HL-60/S4 treated with phorbol 12-myristate 13-acetate at 8.2 ng/mL for 4 days and 3 days (cell line): ENCODE data around the gene INPP5K.

Experiments used
- in situ Hi-C: fragments of 300-500 bp; cut with MboI; formaldehyde crosslinking; loops from 2 replicates; pipeline ENCODE4 v1.15.0; 2022; ENCODE audit warnings: low sequenced_read_pairs

The INPP5K gene

DNA sequence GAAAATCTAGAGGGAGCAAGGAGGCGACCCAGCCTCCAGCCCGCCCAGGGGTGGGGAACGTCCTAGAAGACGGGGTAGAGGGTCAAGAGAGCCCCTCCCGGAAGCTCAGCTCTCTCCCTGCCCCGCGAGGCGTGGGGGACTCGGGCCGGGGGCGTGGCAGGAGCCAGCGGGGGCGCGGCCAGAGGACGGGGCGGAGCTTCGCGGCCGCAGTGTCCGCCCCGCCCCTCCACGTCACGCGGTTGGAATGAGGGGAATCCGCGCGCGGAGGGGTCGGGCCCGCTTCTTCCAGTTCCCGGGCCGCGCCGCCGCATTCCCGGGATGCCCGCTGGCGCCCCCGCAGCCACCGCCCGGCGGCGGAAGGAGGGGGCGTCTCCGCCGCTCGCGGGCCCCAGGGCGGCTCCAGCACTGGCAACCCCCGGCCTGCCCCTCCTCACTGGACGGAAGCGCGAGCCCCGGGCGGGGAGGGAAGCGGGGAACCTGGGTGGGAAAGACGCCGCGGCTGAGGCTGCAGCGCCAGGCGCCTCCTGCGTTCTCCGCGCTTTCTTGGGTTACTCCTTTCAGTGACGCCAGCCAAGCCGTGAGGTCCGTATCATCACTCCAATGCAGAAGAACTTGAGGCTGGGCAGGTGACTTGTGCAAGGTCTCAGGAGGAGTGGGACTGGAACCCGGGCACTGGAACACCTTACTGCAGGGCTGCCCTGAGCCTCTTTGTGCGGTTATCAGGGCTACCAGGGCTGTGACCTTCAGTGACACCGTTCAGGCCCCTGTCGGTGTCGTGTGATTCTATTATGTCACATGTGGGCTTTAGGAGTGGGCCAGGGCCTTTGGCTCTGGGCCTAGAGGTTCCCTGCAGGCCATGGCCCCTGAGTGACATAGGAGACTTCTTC lies 28.2 kb downstream of the INPP5K start:
- in situ Hi-C loops, result no loop called here

DNA sequence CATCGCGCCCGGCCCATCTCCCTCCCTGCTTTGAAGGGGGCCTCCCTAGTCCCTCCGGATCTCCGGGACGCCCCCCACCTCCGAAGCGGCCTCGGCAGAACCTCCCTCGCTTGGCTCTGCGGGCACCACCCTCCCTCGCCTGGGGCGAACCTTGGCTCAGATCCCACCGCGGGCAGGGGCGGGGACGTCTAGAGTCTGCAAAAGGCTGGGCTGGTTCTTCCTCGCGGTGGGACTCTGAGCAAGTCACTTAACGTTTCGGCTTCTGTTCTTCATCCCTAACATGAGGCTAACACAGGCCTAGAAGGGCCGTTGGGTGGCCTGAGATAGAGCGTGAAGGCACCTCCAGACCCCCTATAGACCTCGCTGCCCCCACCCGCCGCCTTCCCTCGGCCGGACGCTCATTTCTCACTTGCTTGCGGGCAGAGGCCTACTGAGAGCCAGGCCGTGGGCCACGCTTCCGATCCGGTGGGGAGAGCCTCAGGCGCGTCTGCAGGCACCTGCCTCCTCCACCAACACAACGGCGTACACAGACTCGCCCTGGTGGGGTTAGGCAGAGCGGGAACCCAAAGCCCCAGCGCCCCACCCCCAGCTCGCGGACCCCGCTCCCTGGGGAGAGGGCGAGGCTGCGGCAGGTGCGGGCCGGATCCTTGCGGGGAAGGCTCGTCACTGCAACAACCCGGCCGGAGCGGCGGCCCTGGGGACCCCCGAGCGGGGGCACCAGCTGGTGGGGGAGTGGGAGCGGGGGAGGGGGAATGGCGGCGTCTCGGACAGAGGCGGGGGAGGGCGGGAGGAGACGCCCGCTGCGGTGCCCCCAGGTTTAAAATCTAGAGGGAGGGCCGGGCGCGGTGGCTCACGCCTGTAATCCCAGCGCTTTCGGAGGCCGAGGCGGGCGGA lies 29.4 kb downstream of the INPP5K start:
- in situ Hi-C loops, result no loop called here

DNA sequence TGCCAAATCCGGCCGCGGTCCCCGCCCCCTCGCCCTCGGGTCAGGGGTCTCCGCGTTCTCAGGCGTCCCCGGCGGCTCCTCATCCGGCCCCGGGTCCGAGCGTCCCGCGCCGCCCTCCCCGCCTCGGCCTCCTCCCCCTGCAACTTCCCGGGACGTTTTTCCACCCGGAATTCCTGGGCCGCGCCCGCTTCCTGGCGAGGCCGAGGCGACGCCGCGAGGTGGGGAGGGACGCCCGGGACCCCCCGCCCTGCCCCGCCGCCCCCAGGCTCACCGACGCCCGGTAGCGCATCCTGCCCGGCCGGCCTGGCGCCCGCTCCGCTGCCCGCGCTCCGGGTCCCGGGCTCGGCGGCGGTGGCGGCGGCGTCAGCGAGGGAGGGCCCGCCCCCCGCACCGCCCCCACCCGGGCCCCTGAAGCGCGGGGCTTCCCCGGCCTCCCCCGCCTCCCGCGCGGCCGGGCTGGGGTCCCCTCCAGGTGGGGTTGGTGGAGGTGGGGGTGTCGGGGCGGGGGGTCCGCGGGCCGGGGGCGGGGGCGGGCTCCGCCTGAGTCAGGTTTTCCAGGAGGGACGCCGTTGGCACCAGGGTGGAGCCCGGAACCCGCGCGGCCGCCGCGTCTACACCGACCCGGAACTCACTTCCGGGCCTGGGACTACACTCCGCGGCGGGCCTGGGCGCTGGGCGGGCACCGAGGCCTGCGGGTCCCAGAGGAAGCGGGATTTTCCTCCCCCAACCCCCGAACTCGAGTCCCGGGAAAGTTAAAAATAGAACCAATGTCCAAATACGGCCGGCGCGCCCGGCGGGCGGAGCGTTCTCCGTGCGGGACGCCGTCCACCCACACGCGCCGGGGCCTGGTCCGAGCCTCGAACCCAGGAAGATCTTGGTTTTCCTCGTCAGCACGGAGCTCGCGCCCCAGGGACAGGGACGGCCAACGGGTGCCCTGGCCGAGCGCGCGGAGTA lies 30.7 kb downstream of the INPP5K start:
- in situ Hi-C loops, result no loop called here

DNA sequence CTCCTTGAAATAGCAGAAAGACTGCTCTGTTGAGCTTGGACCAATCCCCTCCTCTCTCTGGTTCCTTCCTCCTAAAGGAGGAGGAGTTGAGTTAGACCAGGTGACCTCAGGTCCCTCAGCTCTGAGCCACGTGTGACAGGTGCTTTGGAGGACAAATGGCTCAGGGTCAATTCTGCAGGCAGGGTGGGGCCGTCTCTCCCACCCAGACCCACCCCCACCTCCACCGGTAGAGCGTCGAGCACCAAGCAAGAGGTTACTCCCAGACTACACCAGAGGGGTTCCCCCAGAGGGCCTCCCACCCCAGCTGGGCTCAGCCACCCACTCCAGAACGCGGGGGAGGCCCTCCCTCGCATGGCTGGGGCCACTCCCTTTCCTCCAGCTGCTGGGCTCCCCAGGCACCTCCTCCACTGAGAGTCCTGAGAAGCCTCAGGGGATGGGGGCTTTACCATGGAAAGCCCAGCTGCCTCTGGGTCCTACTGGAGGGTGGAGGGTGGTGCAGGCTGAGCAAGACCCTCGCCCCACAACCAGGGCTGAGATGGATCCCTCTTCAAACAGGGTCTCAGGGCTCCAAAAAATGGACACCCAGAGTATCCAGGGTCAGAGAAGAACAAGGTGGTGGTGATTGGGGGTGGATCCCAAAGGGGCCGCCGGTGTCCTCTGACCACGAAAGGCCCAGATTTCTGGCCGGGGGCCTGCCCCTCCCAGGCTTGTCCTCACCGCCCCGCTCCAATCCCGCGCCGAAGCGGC lies 31.6 kb downstream of the INPP5K start:
- in situ Hi-C loops, result no loop called here

DNA sequence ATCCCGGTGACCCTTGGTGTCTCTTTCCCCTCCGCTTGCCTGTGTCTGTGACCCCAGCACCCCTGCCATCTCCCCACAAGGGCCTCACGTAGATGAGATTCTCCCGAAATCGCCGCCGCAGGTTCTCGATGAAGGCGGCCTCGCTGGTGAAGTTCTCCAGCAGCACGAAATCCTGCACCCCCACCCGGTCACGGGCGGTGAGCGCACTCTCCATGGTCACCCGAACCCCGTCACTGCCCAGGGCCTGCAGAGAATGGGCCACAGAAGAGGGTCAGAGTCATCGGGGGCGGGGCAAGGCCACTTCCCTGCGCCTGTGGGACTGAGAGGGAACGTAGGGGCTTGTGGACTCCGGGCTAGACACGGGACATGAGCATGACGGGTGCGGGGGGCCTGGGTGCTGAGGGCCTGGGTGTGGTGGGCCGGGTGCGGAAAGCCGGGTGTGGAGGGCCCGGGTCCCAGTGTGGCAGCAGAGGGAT lies 32.3 kb downstream of the INPP5K start:
- in situ Hi-C loops, result no loop called here

DNA sequence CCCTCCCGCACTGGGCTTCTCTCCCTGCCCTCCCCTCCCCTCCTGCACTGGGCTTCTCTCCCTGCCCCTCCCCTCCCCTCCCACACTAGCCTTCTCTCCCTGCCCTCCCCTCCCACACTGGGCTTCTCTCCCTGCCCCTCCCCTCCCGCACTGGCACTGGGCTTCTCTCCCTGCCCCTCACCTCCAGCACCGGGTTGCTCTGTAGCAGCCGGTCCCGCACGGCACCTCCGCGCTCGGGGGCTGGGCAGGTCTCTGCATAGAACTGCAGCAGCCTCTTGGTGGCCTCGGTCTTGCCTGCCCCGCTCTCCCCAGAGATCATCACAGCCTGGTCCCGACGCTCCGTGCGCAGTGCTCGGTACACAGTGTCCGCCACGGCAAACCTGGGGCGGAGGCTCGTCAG lies 33.7 kb downstream of the INPP5K start:
- in situ Hi-C loops, result no loop called here

DNA sequence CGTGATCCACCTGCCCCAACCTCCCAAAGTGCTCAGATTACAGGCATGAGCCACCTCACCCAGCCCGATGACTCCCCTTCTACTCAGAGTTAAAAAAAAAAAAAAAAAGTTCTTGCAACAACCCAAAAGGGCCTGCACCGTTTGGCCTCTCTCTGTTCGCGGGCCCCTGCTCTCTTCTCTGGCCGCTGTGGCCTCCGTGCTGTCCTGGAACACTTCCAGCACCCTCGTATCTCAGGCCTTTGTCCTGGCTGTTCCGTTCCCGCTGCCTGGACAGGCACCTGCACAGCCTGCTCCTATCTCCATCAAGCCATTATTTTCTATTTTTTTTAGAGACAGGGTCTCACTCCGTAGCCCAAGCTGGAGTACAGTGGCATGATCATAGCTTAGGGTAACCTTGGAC lies 34.7 kb downstream of the INPP5K start:
- in situ Hi-C loops, result no loop called here

DNA sequence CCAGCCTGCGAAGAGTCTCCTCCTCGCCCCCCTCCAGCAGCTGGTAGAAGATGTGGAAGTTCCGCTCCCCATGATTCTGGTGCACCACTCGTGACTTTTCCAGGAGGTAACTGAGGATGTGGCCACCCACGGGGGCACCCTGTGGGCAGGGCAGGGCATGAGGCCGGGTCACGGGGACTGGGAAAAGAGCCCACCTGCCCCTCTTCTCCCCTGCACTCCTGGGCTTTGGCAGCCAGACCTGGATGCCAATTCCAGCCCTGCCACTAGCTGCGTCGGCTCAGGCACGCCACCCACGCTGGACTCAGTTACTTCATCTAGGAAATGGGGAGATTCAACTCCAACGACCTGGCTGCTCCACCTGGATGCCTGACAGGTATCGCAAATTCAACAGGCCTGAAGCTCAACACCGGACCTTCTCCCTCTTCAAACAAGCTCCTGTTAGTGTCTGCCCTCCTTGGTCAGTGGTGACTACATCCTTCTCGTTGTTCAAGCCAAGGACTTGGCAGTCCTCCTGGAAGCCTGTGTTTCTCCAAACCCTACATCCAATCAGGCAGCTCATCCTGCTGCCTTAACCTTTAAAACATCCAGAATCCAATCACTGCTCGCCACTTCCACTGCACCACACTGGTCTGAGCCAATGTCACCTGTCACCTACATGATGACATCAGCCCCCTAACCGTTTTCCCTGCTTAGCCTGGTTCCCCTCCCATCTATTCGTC lies 35.5 kb downstream of the INPP5K start:
- in situ Hi-C loops, result no loop called here

DNA sequence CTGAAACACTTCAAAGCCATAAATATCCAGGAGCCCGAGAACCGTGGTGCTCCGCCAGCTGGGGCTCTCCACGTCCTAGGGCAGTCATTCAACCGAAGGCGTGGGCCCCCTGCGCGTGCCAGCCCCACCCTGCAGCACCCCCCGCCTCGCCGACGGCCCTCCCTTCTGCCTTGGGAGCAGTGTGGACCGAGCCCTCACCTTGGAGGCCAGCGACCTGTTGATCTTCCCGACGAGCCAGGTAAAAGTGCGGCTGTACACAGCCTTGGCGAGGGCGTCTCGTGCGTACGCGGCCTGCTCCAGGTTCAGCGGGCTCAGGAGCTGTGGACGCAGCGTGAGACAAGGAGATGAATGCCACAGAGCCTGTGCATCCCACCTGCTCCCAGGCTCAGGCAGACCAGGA lies 38.0 kb downstream of the INPP5K start:
- in situ Hi-C loops, result no loop called here

DNA sequence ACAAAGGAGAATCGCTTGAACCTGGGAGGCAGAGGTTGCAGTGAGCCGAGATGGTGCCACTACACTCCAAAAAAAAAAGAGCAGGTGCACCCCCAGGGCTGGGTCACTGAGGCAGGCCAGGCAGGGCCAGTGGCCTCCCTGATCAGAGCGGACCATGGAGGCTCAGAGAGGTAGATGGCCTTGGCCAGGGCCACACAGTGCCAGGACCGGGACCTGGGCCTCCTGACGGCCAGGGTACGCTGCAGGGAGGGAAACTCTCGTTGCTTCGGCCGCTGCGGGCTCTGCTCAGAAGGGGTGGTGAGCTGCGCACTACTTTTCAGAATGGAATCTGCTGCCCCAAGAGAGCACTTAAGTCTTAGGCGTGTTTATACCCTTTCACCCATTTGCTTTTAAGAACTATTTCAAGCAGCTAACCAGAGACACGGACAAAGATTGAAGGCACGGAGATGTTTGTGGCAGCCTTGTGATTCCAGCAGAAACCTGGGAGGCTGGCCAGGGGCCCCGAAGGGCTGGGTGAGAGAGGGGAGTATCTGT lies 41.0 kb downstream of the INPP5K start:
- in situ Hi-C loops, result no loop called here

DNA sequence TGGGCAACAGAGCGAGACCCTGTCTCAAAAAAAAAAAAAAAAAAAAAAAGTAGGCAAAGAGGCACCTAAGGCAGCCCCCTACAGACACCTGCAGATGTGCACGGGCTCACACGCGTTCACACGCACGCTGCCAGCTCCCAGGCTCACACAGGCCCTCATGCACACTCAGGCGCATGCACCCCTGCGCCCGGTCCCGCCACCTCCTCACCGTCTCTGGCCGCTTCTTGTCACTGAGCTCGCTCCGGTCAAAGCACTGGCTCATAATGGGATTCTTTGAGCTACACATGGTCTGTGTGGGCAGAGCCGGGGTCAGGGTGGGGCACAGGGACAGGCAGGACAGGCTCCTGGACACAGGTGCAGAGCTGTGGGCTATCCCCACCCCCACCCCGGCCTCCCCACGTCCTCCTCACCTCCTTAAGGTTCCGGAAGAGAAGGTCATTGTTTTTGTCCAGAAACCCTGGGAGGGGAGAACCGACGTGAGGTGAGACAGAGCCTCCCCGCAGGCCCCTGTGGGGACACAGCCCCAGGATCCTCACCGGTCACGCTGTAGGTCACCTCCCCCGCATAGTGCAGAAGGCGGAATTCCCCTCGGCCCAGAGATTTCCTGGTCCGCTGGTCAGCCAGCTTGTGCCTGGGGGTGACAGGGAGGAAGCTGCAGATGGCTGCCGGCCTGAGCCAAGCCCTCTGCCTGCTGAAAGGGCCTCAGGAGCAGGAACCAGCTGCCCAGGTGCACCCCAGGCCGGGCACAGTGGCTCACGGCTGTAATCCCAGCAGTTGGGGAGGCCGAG lies 41.8 kb downstream of the INPP5K start:
- in situ Hi-C loops, result no loop called here

DNA sequence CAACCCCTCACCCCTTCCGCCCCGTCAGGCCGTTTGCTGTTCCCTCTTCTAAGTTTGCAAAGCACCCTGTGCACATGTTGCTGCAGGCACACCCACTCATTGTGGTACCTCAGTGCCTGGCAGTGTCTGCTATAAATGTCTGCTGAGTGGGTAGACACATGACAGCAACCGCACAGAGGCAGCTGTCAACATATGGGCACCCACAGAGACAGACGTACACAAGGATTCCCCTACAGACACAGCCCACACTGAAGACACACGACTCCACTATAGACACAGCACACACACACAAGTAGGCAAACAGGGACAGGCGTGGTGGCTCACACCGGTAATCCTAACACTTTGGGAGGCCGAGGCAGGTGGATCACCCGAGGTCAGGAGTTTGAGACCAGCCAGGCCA lies 42.6 kb downstream of the INPP5K start:
- in situ Hi-C loops, result no loop called here

DNA sequence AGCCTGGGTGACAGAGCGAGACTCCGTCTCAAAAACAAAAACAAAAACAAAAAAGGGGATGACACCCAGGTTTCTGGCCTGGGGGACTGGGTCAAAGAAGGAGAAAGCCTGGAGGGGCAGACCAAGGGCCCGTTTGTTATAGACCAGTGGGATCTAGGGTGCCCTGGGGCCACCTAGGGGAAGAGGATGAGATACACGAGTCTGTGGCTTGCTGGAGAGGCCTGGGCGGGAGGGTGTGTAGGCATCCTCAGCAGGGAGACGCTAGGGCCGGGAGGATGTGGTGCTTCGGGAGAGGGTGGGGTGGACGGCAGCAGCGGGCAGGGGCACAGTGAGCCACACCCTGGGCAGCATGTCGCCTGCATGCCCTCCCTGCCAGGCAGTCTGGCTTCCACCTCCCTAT lies 43.2 kb downstream of the INPP5K start:
- in situ Hi-C loops, result no loop called here

DNA sequence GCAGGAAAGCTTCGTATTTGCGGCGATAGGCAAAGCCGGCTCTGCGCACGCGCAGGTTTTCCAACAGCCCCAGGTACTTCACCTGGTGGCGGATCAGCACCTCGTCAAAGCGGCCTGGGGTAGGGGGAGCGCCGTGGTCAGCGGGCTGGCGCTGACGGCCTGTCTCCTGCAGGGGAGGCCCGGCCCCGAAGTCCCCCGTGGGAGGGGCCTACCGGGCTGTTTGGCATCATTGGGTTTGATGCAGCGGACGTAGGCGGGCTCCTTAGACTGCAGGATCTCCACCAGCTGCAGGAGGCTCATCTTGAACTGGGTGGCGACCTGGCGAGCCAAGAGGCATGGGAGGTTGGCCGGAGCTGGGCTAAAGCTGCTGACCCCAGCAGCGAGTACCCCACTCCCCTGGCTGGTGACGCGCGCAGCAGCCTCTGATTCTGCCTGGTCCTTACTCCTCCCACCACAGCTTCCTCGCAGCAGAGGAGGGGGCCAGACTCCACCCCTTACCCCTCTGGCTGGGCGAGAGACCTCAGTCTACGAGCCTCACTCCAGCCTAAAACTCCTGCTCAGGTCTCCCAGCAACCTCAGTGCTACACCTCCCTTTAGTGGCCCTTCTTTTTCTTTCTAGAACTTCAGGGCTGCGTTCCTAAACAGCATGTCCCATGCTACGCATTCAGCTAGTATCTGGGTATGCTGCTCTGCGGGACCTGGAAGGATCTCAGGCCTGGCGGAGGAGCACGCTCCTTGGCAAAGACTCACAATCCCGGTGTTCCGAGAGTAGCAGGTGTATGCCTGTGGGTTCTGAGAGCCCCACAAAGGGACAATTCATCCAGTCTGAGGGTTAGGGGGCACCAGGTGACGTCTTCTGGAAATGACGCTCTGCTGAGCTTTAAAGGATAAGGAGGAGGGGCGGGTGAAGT lies 44.2 kb downstream of the INPP5K start:
- in situ Hi-C loops, result no loop called here

DNA sequence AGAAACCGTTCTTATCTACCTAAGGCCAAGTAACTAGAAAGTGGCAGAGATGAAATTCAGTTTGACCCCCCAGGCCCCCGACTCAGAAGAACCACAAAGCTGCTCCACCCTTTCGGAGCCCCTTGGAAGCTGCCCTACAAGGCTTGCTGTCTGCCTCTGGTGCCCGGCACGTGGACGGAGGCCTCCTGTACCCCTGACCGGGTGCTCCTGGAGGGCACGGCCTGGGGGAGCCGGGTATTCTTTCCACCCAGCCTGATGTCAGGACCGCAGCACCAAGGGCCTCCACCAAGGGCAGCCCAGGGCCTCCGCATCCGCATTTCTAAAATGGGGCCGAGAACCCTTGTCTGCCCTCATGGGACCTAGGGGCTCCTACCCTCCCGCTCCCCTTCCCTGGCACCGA lies 44.9 kb downstream of the INPP5K start:
- in situ Hi-C loops, result no loop called here

DNA sequence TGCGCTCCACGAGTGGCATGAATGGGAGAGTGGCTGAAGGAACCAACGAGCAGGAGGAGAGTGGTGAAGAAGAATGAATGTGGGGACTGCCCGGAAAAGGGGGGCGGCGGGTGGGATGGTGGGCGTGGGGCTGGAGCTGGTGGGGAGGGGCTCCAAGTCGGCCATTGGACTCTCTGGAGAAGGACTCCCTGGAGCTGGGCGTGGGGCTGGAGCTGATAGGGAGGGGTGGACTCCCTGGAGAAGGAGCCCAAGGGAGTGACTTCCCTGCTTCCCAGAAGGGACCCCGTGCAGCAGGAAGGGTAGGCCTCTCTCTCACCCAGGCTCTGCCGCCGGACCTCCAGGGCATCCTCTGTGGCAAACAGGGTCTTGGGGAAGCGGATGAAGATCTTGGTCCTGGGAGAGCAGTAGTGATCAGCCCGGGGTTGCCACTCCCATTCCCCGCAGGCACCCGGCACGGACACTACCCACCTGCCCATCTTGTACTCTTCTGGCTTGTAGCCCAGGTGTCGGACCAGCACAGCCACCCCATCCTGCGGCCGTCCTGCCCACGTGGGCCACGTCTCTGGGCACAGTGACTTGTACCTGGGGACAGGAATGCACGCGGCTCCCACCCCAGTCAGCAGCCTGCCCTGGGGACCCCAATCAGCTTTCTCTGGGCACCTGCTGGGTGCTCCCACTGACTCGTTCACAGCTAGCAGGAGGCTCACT lies 45.5 kb downstream of the INPP5K start:
- in situ Hi-C loops, result no loop called here
